Gastrocnemius medialis (tissue), 4 donors: Measurements from ENCODE around the gene PLIN5. TPM values are rescaled to one million over a fixed set of nuclear protein-coding genes. Genes with fewer than 3 reads are reported as not detected.
A peak's percentile ranks its signal among the peaks of the same experiment; 100 is the strongest.

ENCODE experiments used
- ATAC-seq, 2 donors: fragments of 150-250 bp; one replicate each; pipeline ENCODE4 v1.9.1; 2016
- DNase-seq, 2 donors: peaks; one replicate each; pipeline ENCODE4 v3.0.0-alpha.2; 2019
- H3K27ac ChIP-seq, 4 donors: fragments of 200-600 bp; sonication (generic); 1 replicate in 1 of 4; 2 replicates in 3 of 4; pipeline ENCODE4 v1.5.1; 2016 to 2018; ENCODE audit warnings: mild to moderate bottlenecking in 2 of 4, moderate library complexity in 1 of 4
- H3K27me3 ChIP-seq, 3 donors: fragments of 200-600 bp; sonication (generic) in 2 of 3; 1 replicate in 1 of 3; 2 replicates in 2 of 3; pipeline versions ENCODE4 v1.5.1 to v1.6.0; 2016 to 2019; ENCODE audit warnings: mild to moderate bottlenecking in 1 of 3, moderate library complexity in 1 of 3
- H3K36me3 ChIP-seq, 2 donors: fragments of 200-600 bp; sonication (generic) in 1 of 2; one replicate each; pipeline ENCODE4 v1.5.1; 2017 to 2018
- H3K4me1 ChIP-seq, 2 donors: fragments of 200-600 bp; sonication (generic) in 1 of 2; one replicate each; pipeline ENCODE4 v1.5.1; 2016 to 2017; ENCODE audit warnings: mild to moderate bottlenecking in 2 of 2
- H3K4me3 ChIP-seq, 4 donors: fragments of 200-600 bp; sonication (generic) in 3 of 4; 1 replicate in 1 of 4; 2 replicates in 3 of 4; pipeline ENCODE4 v1.5.1; 2016 to 2019; ENCODE audit warnings: mild to moderate bottlenecking in 2 of 4
- H3K9me3 ChIP-seq, 3 donors: fragments of 200-600 bp; sonication (generic) in 2 of 3; 1 replicate in 1 of 3; 2 replicates in 2 of 3; pipeline ENCODE4 v1.5.1; 2016 to 2019
- POLR2A ChIP-seq, 2 donors: fragments of 450-650 bp; IDR thresholded peaks; one replicate each; pipeline ENCODE4 v1.6.1; 2017; ENCODE audit warnings: antibody characterized with exemption in 2 of 2, mild to moderate bottlenecking in 2 of 2, moderate library complexity in 2 of 2
- in situ Hi-C, 4 donors: fragments of 200-750 bp; cut with MboI; loops; one replicate each; pipeline versions ENCODE4 v1.15.0 to v1.8.0; 2017; ENCODE audit warnings: low sequenced_read_pairs in 4 of 4
- intact Hi-C: fragments of 100-400 bp; cut with DNase I; formaldehyde crosslinking; loops from one replicate; pipeline ENCODE4 v1.15.1; 2023; ENCODE audit warnings: low total_unique reads
- total RNA-seq, 4 donors: library from RNA; depleted of rRNA; stranded (reverse); fragments of >200 nt; gene quantifications; one replicate each; pipeline versions ENCODE4 v1.1.0 to v1.2.3, GENCODE V29; 2016
- TF ChIP-seq, protein P1 (sequence below), 5 experiments: fragments of 450-650 bp in 3 of 5; fragments of 200-600 bp in 2 of 5; sonication (generic) in 2 of 5; IDR thresholded peaks in 4 of 5; conservative IDR thresholded peaks in 1 of 5; 1 replicate in 4 of 5; 2 replicates in 1 of 5; pipeline ENCODE4 v1.5.1; 2016 to 2019; ENCODE audit warnings: antibody characterized with exemption in 5 of 5, mild to moderate bottlenecking in 3 of 5, moderate library complexity in 3 of 5

The PLIN5 gene
- total RNA-seq, 4 donors from 2014 or later, result 23.5 to 127 (median 52.9) TPM

DNA sequence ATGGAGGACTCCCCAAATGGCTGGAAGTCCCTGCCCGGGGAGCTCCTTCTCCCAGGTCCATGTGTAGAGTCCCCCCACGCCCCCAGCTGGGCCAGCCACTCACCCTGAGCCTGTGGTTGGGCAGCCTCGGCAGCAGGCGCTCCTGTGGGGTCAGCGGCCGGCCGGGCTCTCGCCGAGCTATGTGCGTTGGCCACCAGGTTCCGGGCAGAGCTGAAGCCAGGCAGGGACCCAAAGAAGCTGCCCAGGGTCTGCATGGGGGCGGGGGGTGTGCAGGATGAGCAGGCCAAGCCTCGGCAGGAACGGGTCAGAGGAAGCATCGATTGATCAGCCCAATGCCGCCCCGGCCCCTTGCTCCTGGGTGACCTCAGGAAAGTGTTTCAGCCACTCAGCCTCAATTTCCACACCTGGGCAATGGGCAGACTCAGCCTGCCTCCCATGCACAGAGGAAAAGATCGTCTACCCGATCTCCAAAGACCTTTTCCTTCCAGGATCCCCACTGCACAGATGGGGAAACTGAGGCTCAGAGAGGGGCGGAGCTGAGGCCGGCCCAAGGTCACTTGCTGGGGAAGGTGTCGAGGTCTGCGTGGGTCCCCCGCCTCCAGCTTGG lies 17.5 kb downstream of the PLIN5 start:
- in situ Hi-C loops (no loop called here), intact Hi-C loops (loop anchor here (1.0 to 10.0 kb wide), 4 partner anchors 18 to 563 kb away; partner anchors contain the start of gene PLIN5)
- H3K9me3 ChIP-seq, result no peaks in the 10 kb centered on the region
- DNase-seq (no peak), ATAC-seq (peak; percentile 3 to 8)
- peak overlapping the region; percentile 97 to 99 (median 98) for H3K27ac ChIP-seq
- TF ChIP-seq POLR2A (IDR thresholded peaks at IDR 0.05), result no peak
- TF ChIP-seq, protein P1, sequence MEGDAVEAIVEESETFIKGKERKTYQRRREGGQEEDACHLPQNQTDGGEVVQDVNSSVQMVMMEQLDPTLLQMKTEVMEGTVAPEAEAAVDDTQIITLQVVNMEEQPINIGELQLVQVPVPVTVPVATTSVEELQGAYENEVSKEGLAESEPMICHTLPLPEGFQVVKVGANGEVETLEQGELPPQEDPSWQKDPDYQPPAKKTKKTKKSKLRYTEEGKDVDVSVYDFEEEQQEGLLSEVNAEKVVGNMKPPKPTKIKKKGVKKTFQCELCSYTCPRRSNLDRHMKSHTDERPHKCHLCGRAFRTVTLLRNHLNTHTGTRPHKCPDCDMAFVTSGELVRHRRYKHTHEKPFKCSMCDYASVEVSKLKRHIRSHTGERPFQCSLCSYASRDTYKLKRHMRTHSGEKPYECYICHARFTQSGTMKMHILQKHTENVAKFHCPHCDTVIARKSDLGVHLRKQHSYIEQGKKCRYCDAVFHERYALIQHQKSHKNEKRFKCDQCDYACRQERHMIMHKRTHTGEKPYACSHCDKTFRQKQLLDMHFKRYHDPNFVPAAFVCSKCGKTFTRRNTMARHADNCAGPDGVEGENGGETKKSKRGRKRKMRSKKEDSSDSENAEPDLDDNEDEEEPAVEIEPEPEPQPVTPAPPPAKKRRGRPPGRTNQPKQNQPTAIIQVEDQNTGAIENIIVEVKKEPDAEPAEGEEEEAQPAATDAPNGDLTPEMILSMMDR (IDR thresholded peaks at IDR 0.05 in 4 of 5, conservative IDR thresholded peaks at IDR 0.05 in 1 of 5), result no peak
- H3K36me3 ChIP-seq, result peaks cover 0 to 17% of the 10 kb centered on the region in 2 donors
- peaks cover 42 to 53% of the 10 kb centered on the region in 2 donors for H3K4me1 ChIP-seq
- no peaks in the 10 kb centered on the region for H3K27me3 ChIP-seq
- peak overlapping the region; percentile 61 to 78 (median 70) for H3K4me3 ChIP-seq

DNA sequence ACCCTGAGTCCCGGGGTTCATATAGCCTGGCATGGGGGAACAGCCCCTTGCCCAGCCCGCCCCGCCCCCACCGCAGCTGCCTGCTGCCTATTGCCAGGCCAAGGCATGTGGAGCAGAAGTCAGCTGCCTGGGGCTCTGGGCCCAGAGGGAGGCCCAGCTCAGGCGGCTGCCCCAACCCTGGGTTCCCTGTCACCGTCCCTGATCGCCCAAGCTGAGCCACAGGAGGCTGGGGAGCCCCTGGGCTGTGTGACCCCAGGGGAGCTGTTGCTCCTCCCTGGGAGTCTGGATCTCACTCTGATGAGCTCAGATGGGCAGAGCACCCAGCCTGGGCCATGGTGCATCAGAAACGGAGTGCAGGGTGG lies 18.1 kb downstream of the PLIN5 start:
- Histone ChIP-seq H3K27me3 (no peaks in the 10 kb centered on the region), H3K36me3 (peaks cover 0 to 24% of the 10 kb centered on the region in 2 donors), H3K4me1 (peaks cover 45 to 59% of the 10 kb centered on the region in 2 donors), H3K27ac (peak overlapping the region; percentile 97 to 99 (median 98)), H3K4me3 (peak overlapping the region; percentile 61 to 78 (median 70)), H3K9me3 (no peaks in the 10 kb centered on the region)
- peak; percentile 71 to 76 for TF ChIP-seq POLR2A (IDR thresholded peaks at IDR 0.05)
- TF ChIP-seq, protein P1 (IDR thresholded peaks at IDR 0.05 in 4 of 5, conservative IDR thresholded peaks at IDR 0.05 in 1 of 5), result no peak
- intact Hi-C loops (loop anchor here (2.0 to 10.0 kb wide), 3 partner anchors 138 to 562 kb away; no protein-coding TSS in a partner anchor), in situ Hi-C loops (no loop called here)
- ATAC-seq (peak; percentile 59 to 60), DNase-seq (peak; percentile 85 to 92)

DNA sequence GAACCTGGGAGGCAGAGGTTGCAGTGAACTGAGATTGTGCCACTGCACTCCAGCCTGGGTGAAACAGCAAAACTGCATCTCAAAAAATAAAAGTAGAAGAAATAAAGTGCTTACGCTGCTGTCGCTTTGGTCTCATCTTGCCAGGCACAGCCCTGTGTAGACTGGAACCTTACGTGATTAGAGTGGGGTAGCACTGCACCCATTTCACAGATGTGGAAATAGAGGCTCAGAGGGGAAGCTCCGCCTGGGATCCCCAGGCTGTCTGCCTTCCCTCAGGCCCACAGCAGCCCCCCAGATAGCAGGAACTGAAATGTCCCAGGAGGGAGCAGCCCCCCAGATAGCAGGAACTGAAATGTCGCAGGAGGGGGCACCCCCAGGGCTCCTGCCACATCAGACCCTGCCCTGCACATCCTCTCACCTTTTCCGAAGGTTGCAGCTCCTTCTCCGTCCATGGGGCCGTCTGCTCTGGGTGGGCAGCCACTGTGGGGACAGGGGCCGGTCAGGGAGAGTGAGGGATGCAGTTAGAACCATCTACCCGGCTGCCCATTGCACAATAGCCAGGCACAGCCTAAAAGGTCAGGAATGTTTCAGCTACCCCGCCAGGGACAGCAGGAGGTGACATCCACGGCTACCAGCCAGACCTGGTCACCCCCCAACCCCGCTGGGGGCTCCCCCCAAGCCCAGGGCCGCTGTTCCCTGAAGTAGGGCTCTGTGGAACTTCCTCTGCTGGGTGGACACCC lies 18.7 kb downstream of the PLIN5 start:
- ATAC-seq (peak; percentile 63 to 73), DNase-seq (peak; percentile 75 to 90)
- TF ChIP-seq, protein P1 (IDR thresholded peaks at IDR 0.05 in 4 of 5, conservative IDR thresholded peaks at IDR 0.05 in 1 of 5), result no peak
- TF ChIP-seq POLR2A (IDR thresholded peaks at IDR 0.05), result no peak
- Histone ChIP-seq H3K27ac (peak overlapping the region; percentile 97 to 99 (median 98)), H3K4me1 (peaks cover 47 to 65% of the 10 kb centered on the region in 2 donors), H3K36me3 (peaks cover 0 to 24% of the 10 kb centered on the region in 2 donors), H3K27me3 (no peaks in the 10 kb centered on the region), H3K9me3 (no peaks in the 10 kb centered on the region), H3K4me3 (peak overlapping the region; percentile 61 to 78 (median 70))
- in situ Hi-C loops (no loop called here), intact Hi-C loops (loop anchor here (2.0 to 10.0 kb wide), 3 partner anchors 138 to 562 kb away; no protein-coding TSS in a partner anchor)

DNA sequence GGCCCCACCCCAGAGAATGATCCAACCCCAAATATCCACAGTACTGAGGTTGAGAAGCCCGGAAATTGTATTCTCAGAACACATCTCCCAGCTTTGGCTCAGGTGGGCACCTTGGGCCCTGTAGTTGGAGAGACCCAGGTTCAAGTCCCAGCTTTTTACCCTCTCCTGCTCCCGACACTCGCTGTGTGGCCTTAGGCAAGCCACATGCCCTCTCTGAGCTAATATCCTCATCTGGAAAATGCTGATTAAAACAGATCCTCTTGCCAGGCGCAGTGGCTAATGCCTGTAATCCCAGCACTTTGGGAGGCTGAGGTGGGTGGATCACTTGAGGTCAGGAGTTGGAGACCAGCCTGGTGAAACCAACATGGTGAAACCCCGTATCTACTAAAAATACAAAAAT lies 19.3 kb downstream of the PLIN5 start:
- intact Hi-C loops, result loop anchor here (2.0 to 10.0 kb wide), 3 partner anchors 137 to 561 kb away; no protein-coding TSS in a partner anchor
- no peaks in the 10 kb centered on the region for H3K27me3 ChIP-seq
- TF ChIP-seq, protein P1 (IDR thresholded peaks at IDR 0.05 in 4 of 5, conservative IDR thresholded peaks at IDR 0.05 in 1 of 5), result no peak
- TF ChIP-seq POLR2A (IDR thresholded peaks at IDR 0.05), result no peak
- H3K27ac ChIP-seq, result peak overlapping the region; percentile 97 to 99 (median 98)
- no peak overlapping the region for H3K4me3 ChIP-seq
- ATAC-seq (no peak), DNase-seq (no peak)
- peaks cover 47 to 70% of the 10 kb centered on the region in 2 donors for H3K4me1 ChIP-seq
- in situ Hi-C loops, result no loop called here
- H3K36me3 ChIP-seq, result peaks cover 0 to 24% of the 10 kb centered on the region in 2 donors
- H3K9me3 ChIP-seq, result no peaks in the 10 kb centered on the region
